H9 (cell line): Measurements from ENCODE around the gene USE1. TPM values are rescaled to one million over a fixed set of nuclear protein-coding genes. Genes with fewer than 3 reads are reported as not detected.

Experiments
- DNase-seq: peaks from one replicate; pipeline ENCODE4 v3.0.0-alpha.2; 2017
- H2AFZ ChIP-seq: one replicate; pipeline ENCODE4 v1.6.1; 2013; ENCODE audit warnings: mild to moderate bottlenecking, low read length, control low read depth, moderate library complexity
- H2AK5ac ChIP-seq: 2 replicates; pipeline ENCODE4 v1.6.1; 2013; ENCODE audit warnings: low read length, control low read depth, mixed read lengths; ENCODE audit not compliant: insufficient read length
- H2BK120ac ChIP-seq: one replicate; pipeline ENCODE4 v1.6.1; 2013; ENCODE audit warnings: low read depth, mild to moderate bottlenecking, low read length, control low read depth, inconsistent platforms; ENCODE audit not compliant: poor library complexity, severe bottlenecking
- H2BK12ac ChIP-seq: 2 replicates; pipeline ENCODE4 v1.6.1; 2013; ENCODE audit warnings: low read length, control low read depth, mixed read lengths, low read depth; ENCODE audit not compliant: insufficient read length
- H2BK15ac ChIP-seq: 2 replicates; pipeline ENCODE4 v1.6.1; 2013; ENCODE audit warnings: low read depth, low read length, control low read depth
- H2BK20ac ChIP-seq: one replicate; pipeline ENCODE4 v1.6.1; 2013; ENCODE audit warnings: low read depth, mild to moderate bottlenecking, low read length, control low read depth, inconsistent platforms; ENCODE audit not compliant: poor library complexity, severe bottlenecking
- H2BK5ac ChIP-seq: 2 replicates; pipeline ENCODE4 v1.6.1; 2013; ENCODE audit warnings: low read length, control low read depth, mixed read lengths; ENCODE audit not compliant: insufficient read length
- H3K14ac ChIP-seq: 2 replicates; pipeline ENCODE4 v1.6.1; 2013; ENCODE audit warnings: low read length, control low read depth; ENCODE audit not compliant: insufficient read depth
- H3K18ac ChIP-seq: 2 replicates; pipeline ENCODE4 v1.6.1; 2013; ENCODE audit warnings: low read depth, mild to moderate bottlenecking, mixed read lengths, low read length, control low read depth; ENCODE audit not compliant: insufficient read length
- H3K23ac ChIP-seq: 2 replicates; pipeline ENCODE4 v1.6.1; 2013; ENCODE audit warnings: low read length, control low read depth, mixed read lengths, low read depth; ENCODE audit not compliant: insufficient read length
- H3K23me2 ChIP-seq: 2 replicates; pipeline ENCODE4 v1.6.1; 2013; ENCODE audit warnings: low read depth, mild to moderate bottlenecking, mixed read lengths, low read length, control low read depth; ENCODE audit not compliant: insufficient read length, poor library complexity, severe bottlenecking
- H3K27ac ChIP-seq: 2 replicates; pipeline ENCODE4 v1.5.1; 2013; ENCODE audit warnings: low read length, control low read depth, mixed read lengths, low read depth; ENCODE audit not compliant: insufficient read length
- H3K27me3 ChIP-seq: 2 replicates; pipeline ENCODE4 v1.6.1; 2013; ENCODE audit warnings: low read length, control low read depth, inconsistent platforms; ENCODE audit not compliant: insufficient read depth
- H3K4ac ChIP-seq: 2 replicates; pipeline ENCODE4 v1.6.1; 2013; ENCODE audit warnings: low read depth, mild to moderate bottlenecking, control low read depth, inconsistent platforms, low read length, moderate library complexity
- H3K4me1 ChIP-seq: 2 replicates; pipeline ENCODE4 v1.6.1; 2013; ENCODE audit warnings: low read length, control low read depth, inconsistent platforms; ENCODE audit not compliant: insufficient read depth
- H3K4me2 ChIP-seq: 2 replicates; pipeline ENCODE4 v1.6.1; 2013; ENCODE audit warnings: low read length, control low read depth, mixed read lengths; ENCODE audit not compliant: insufficient read length, insufficient read depth
- H3K56ac ChIP-seq: 2 replicates; pipeline ENCODE4 v1.6.1; 2013; ENCODE audit warnings: low read depth, mild to moderate bottlenecking, mixed read lengths, low read length, control low read depth; ENCODE audit not compliant: insufficient read length
- H3K79me1 ChIP-seq: 2 replicates; pipeline ENCODE4 v1.6.1; 2013; ENCODE audit warnings: low read depth, mild to moderate bottlenecking, moderate library complexity, low read length, control low read depth, inconsistent platforms; ENCODE audit not compliant: insufficient read depth, poor library complexity, severe bottlenecking
- H3K79me2 ChIP-seq: 2 replicates; pipeline ENCODE4 v1.6.1; 2013; ENCODE audit warnings: low read length, control low read depth, inconsistent platforms; ENCODE audit not compliant: insufficient read depth
- H3K9ac ChIP-seq: 2 replicates; pipeline ENCODE4 v1.6.1; 2013; ENCODE audit warnings: low read length, control low read depth, mixed read lengths; ENCODE audit not compliant: insufficient read length; ENCODE audit errors: extremely low read depth
- H3K9me3 ChIP-seq: one replicate; pipeline ENCODE4 v1.6.1; 2013; ENCODE audit warnings: low read depth, low read length, inconsistent platforms; ENCODE audit not compliant: control insufficient read depth
- H3T11ph ChIP-seq: one replicate; pipeline ENCODE4 v1.6.1; 2013; ENCODE audit warnings: mild to moderate bottlenecking, low read length, control low read depth, inconsistent platforms
- H4K20me1 ChIP-seq: one replicate; pipeline ENCODE4 v1.6.1; 2013; ENCODE audit not compliant: control insufficient read depth, insufficient read length, insufficient read depth
- H4K5ac ChIP-seq: 2 replicates; pipeline ENCODE4 v1.6.1; 2013; ENCODE audit warnings: low read depth, mild to moderate bottlenecking, mixed read lengths, low read length, control low read depth; ENCODE audit not compliant: insufficient read length
- H4K8ac ChIP-seq: replicated peaks from 2 replicates; pipeline ENCODE4 v1.6.1; 2013; ENCODE audit warnings: low read length, control low read depth, mixed read lengths, low read depth; ENCODE audit not compliant: insufficient read length
- H4K91ac ChIP-seq: 2 replicates; pipeline ENCODE4 v1.6.1; 2013; ENCODE audit warnings: low read depth, mild to moderate bottlenecking, moderate library complexity, mixed read lengths, low read length, control low read depth; ENCODE audit not compliant: insufficient read length
- H3K27ac Mint-ChIP-seq, 3 experiments: 2 replicates in 2 of 3; 3 replicates in 1 of 3; pipeline ENCODE4 v1.8.0; 2020 to 2021; ENCODE audit warnings: mixed read lengths in 3 of 3, mild to moderate bottlenecking in 1 of 3, moderate library complexity in 1 of 3
- H3K27me3 Mint-ChIP-seq: 2 replicates; pipeline ENCODE4 v1.8.0; 2021; ENCODE audit warnings: low read depth, mild to moderate bottlenecking, moderate library complexity, mixed read lengths
- H3K36me3 Mint-ChIP-seq, 3 experiments: 2 replicates in 2 of 3; 3 replicates in 1 of 3; pipeline ENCODE4 v1.8.0; 2020 to 2021; ENCODE audit warnings: low read depth in 3 of 3, mixed read lengths in 3 of 3; ENCODE audit not compliant: insufficient read depth in 1 of 3
- H3K4me1 Mint-ChIP-seq, 2 experiments: 2 replicates each; pipeline ENCODE4 v1.8.0; 2020; ENCODE audit warnings: mixed read lengths in 2 of 2
- H3K4me3 Mint-ChIP-seq, 2 experiments: 2 replicates in 1 of 2; 3 replicates in 1 of 2; pipeline ENCODE4 v1.8.0; 2020 to 2021; ENCODE audit warnings: mild to moderate bottlenecking in 2 of 2, mixed read lengths in 2 of 2, moderate library complexity in 1 of 2
- H3K9me3 Mint-ChIP-seq, 2 experiments: 2 replicates in 1 of 2; 3 replicates in 1 of 2; pipeline ENCODE4 v1.8.0; 2020; ENCODE audit warnings: mild to moderate bottlenecking in 2 of 2, mixed read lengths in 2 of 2, moderate library complexity in 1 of 2
- CTCF ChIP-seq: fragments of 200-600 bp; sonication (generic); conservative IDR thresholded peaks from 3 replicates; pipeline ENCODE4 v1.8.0; 2021; ENCODE audit warnings: antibody characterized with exemption, mild to moderate bottlenecking
- WGBS: extraction: QIAGEN DNeasy Blood & Tissue Kit; methylation state at CpG from one replicate; pipeline ENCODE4 v1.1.7; 2013; ENCODE audit warnings: missing lambda C conversion rate, low lambda C conversion rate, mixed read lengths; ENCODE audit not compliant: insufficient read length; ENCODE audit errors: extremely low coverage; 5-methylcytosine and 5-hydroxymethylcytosine counted together
- total RNA-seq: library from RNA; stranded (reverse); gene quantifications from 2 replicates; pipeline ENCODE4 v1.2.1, GENCODE V29; 2021

Gene USE1
- total RNA-seq, 1 experiment from 2014 or later = 16.2 TPM

GRCh38 chr19:17197666-17198065 is 17.5 kb upstream of the USE1 start:
- Histone ChIP-seq H3K4me2 (no peak overlapping the region), H2BK5ac (no peak overlapping the region), H3K4ac (no peak overlapping the region), H3K56ac (no peak overlapping the region), H4K20me1 (no peaks in the 10 kb centered on the region), H3K23ac (no peak overlapping the region), H3K79me2 (no peaks in the 10 kb centered on the region), H2BK15ac (no peak overlapping the region), H4K5ac (no peak overlapping the region), H2AFZ (no peak overlapping the region), H3K14ac (no peak overlapping the region), H4K91ac (no peak overlapping the region), H3K18ac (no peak overlapping the region), H3K79me1 (no peaks in the 10 kb centered on the region), H3K27me3 (no peaks in the 10 kb centered on the region), H3K9ac (no peak overlapping the region), H3K27ac (no peak overlapping the region), H2BK20ac (no peak overlapping the region), H2BK120ac (no peak overlapping the region), H4K8ac (no peak overlapping the region), H2BK12ac (no peak overlapping the region), H3T11ph (no peak overlapping the region), H2AK5ac (no peak overlapping the region), H3K9me3 (no peaks in the 10 kb centered on the region), H3K4me1 (no peaks in the 10 kb centered on the region), H3K23me2 (no peaks in the 10 kb centered on the region)
- Mint-ChIP-seq H3K27ac (peak overlapping the region in 1 of 3 experiments; percentile 49; a peak in 2 of 7 replicates), H3K4me3 (no peak overlapping the region), H3K4me1 (no peaks in the 10 kb centered on the region), H3K36me3 (peaks cover 54 to 64% (median 61%) of the 10 kb centered on the region in 3 experiments), H3K27me3 (no peaks in the 10 kb centered on the region), H3K9me3 (no peaks in the 10 kb centered on the region)
- no CpG with 5 or more reads among the region's 16 CpGs for WGBS
- no peak for TF ChIP-seq CTCF
- no peak for DNase-seq
